Ishikawa (cell line): ENCODE results near the gene TPSG1.

Experiments
- CEBPB ChIP-seq: IDR thresholded peaks from 2 replicates; pipeline ENCODE4 v1.6.1; 2012
- FOXM1 ChIP-seq: IDR thresholded peaks from 2 replicates; pipeline ENCODE4 v1.6.1; 2012; ENCODE audit warnings: low read depth, borderline replicate concordance
- MAX ChIP-seq: IDR thresholded peaks from 2 replicates; pipeline ENCODE4 v1.6.1; 2012
- TCF12 ChIP-seq: IDR thresholded peaks from 2 replicates; pipeline ENCODE4 v1.6.1; 2012; ENCODE audit warnings: low read depth
- TEAD4 ChIP-seq: IDR thresholded peaks from 2 replicates; pipeline ENCODE4 v1.6.1; 2012
- ZBTB7A ChIP-seq: IDR thresholded peaks from 2 replicates; pipeline ENCODE4 v1.6.1; 2012; ENCODE audit warnings: low read depth
- TF ChIP-seq, protein P1 (sequence below): IDR thresholded peaks from 2 replicates; pipeline ENCODE4 v1.6.1; 2012; ENCODE audit warnings: low read depth, mild to moderate bottlenecking

GRCh38 chr16:1261131-1261892 lies 36.2 kb upstream of the TPSG1 start:
- TF ChIP-seq MAX, result no peak
- no peak for TF ChIP-seq ZBTB7A
- no peak for TF ChIP-seq TCF12
- no peak for TF ChIP-seq TEAD4
- TF ChIP-seq CEBPB, result no peak
- TF ChIP-seq FOXM1, result no peak
- TF ChIP-seq, protein P1, sequence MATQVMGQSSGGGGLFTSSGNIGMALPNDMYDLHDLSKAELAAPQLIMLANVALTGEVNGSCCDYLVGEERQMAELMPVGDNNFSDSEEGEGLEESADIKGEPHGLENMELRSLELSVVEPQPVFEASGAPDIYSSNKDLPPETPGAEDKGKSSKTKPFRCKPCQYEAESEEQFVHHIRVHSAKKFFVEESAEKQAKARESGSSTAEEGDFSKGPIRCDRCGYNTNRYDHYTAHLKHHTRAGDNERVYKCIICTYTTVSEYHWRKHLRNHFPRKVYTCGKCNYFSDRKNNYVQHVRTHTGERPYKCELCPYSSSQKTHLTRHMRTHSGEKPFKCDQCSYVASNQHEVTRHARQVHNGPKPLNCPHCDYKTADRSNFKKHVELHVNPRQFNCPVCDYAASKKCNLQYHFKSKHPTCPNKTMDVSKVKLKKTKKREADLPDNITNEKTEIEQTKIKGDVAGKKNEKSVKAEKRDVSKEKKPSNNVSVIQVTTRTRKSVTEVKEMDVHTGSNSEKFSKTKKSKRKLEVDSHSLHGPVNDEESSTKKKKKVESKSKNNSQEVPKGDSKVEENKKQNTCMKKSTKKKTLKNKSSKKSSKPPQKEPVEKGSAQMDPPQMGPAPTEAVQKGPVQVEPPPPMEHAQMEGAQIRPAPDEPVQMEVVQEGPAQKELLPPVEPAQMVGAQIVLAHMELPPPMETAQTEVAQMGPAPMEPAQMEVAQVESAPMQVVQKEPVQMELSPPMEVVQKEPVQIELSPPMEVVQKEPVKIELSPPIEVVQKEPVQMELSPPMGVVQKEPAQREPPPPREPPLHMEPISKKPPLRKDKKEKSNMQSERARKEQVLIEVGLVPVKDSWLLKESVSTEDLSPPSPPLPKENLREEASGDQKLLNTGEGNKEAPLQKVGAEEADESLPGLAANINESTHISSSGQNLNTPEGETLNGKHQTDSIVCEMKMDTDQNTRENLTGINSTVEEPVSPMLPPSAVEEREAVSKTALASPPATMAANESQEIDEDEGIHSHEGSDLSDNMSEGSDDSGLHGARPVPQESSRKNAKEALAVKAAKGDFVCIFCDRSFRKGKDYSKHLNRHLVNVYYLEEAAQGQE, result no peak
